H9 (cell line): ENCODE measurements around the gene SNX5. TPM values are rescaled to one million over a fixed set of nuclear protein-coding genes. Genes with fewer than 3 reads are reported as not detected.

ENCODE experiments used
- DNase-seq: peaks from one replicate; pipeline ENCODE4 v3.0.0-alpha.2; 2017
- H2AFZ ChIP-seq: one replicate; pipeline ENCODE4 v1.6.1; 2013; ENCODE audit warnings: mild to moderate bottlenecking, low read length, control low read depth, moderate library complexity
- H2AK5ac ChIP-seq: 2 replicates; pipeline ENCODE4 v1.6.1; 2013; ENCODE audit warnings: low read length, control low read depth, mixed read lengths; ENCODE audit not compliant: insufficient read length
- H2BK120ac ChIP-seq: one replicate; pipeline ENCODE4 v1.6.1; 2013; ENCODE audit warnings: low read depth, mild to moderate bottlenecking, low read length, control low read depth, inconsistent platforms; ENCODE audit not compliant: poor library complexity, severe bottlenecking
- H2BK12ac ChIP-seq: 2 replicates; pipeline ENCODE4 v1.6.1; 2013; ENCODE audit warnings: low read length, control low read depth, mixed read lengths, low read depth; ENCODE audit not compliant: insufficient read length
- H2BK15ac ChIP-seq: 2 replicates; pipeline ENCODE4 v1.6.1; 2013; ENCODE audit warnings: low read depth, low read length, control low read depth
- H2BK20ac ChIP-seq: one replicate; pipeline ENCODE4 v1.6.1; 2013; ENCODE audit warnings: low read depth, mild to moderate bottlenecking, low read length, control low read depth, inconsistent platforms; ENCODE audit not compliant: poor library complexity, severe bottlenecking
- H2BK5ac ChIP-seq: 2 replicates; pipeline ENCODE4 v1.6.1; 2013; ENCODE audit warnings: low read length, control low read depth, mixed read lengths; ENCODE audit not compliant: insufficient read length
- H3K14ac ChIP-seq: 2 replicates; pipeline ENCODE4 v1.6.1; 2013; ENCODE audit warnings: low read length, control low read depth; ENCODE audit not compliant: insufficient read depth
- H3K18ac ChIP-seq: 2 replicates; pipeline ENCODE4 v1.6.1; 2013; ENCODE audit warnings: low read depth, mild to moderate bottlenecking, mixed read lengths, low read length, control low read depth; ENCODE audit not compliant: insufficient read length
- H3K23ac ChIP-seq: 2 replicates; pipeline ENCODE4 v1.6.1; 2013; ENCODE audit warnings: low read length, control low read depth, mixed read lengths, low read depth; ENCODE audit not compliant: insufficient read length
- H3K23me2 ChIP-seq: 2 replicates; pipeline ENCODE4 v1.6.1; 2013; ENCODE audit warnings: low read depth, mild to moderate bottlenecking, mixed read lengths, low read length, control low read depth; ENCODE audit not compliant: insufficient read length, poor library complexity, severe bottlenecking
- H3K27ac ChIP-seq: 2 replicates; pipeline ENCODE4 v1.5.1; 2013; ENCODE audit warnings: low read length, control low read depth, mixed read lengths, low read depth; ENCODE audit not compliant: insufficient read length
- H3K27me3 ChIP-seq: 2 replicates; pipeline ENCODE4 v1.6.1; 2013; ENCODE audit warnings: low read length, control low read depth, inconsistent platforms; ENCODE audit not compliant: insufficient read depth
- H3K4ac ChIP-seq: 2 replicates; pipeline ENCODE4 v1.6.1; 2013; ENCODE audit warnings: low read depth, mild to moderate bottlenecking, control low read depth, inconsistent platforms, low read length, moderate library complexity
- H3K4me1 ChIP-seq: 2 replicates; pipeline ENCODE4 v1.6.1; 2013; ENCODE audit warnings: low read length, control low read depth, inconsistent platforms; ENCODE audit not compliant: insufficient read depth
- H3K4me2 ChIP-seq: 2 replicates; pipeline ENCODE4 v1.6.1; 2013; ENCODE audit warnings: low read length, control low read depth, mixed read lengths; ENCODE audit not compliant: insufficient read length, insufficient read depth
- H3K56ac ChIP-seq: 2 replicates; pipeline ENCODE4 v1.6.1; 2013; ENCODE audit warnings: low read depth, mild to moderate bottlenecking, mixed read lengths, low read length, control low read depth; ENCODE audit not compliant: insufficient read length
- H3K79me1 ChIP-seq: 2 replicates; pipeline ENCODE4 v1.6.1; 2013; ENCODE audit warnings: low read depth, mild to moderate bottlenecking, moderate library complexity, low read length, control low read depth, inconsistent platforms; ENCODE audit not compliant: insufficient read depth, poor library complexity, severe bottlenecking
- H3K79me2 ChIP-seq: 2 replicates; pipeline ENCODE4 v1.6.1; 2013; ENCODE audit warnings: low read length, control low read depth, inconsistent platforms; ENCODE audit not compliant: insufficient read depth
- H3K9ac ChIP-seq: 2 replicates; pipeline ENCODE4 v1.6.1; 2013; ENCODE audit warnings: low read length, control low read depth, mixed read lengths; ENCODE audit not compliant: insufficient read length; ENCODE audit errors: extremely low read depth
- H3K9me3 ChIP-seq: one replicate; pipeline ENCODE4 v1.6.1; 2013; ENCODE audit warnings: low read depth, low read length, inconsistent platforms; ENCODE audit not compliant: control insufficient read depth
- H3T11ph ChIP-seq: one replicate; pipeline ENCODE4 v1.6.1; 2013; ENCODE audit warnings: mild to moderate bottlenecking, low read length, control low read depth, inconsistent platforms
- H4K20me1 ChIP-seq: one replicate; pipeline ENCODE4 v1.6.1; 2013; ENCODE audit not compliant: control insufficient read depth, insufficient read length, insufficient read depth
- H4K5ac ChIP-seq: 2 replicates; pipeline ENCODE4 v1.6.1; 2013; ENCODE audit warnings: low read depth, mild to moderate bottlenecking, mixed read lengths, low read length, control low read depth; ENCODE audit not compliant: insufficient read length
- H4K8ac ChIP-seq: replicated peaks from 2 replicates; pipeline ENCODE4 v1.6.1; 2013; ENCODE audit warnings: low read length, control low read depth, mixed read lengths, low read depth; ENCODE audit not compliant: insufficient read length
- H4K91ac ChIP-seq: 2 replicates; pipeline ENCODE4 v1.6.1; 2013; ENCODE audit warnings: low read depth, mild to moderate bottlenecking, moderate library complexity, mixed read lengths, low read length, control low read depth; ENCODE audit not compliant: insufficient read length
- H3K27ac Mint-ChIP-seq, 3 experiments: 2 replicates in 2 of 3; 3 replicates in 1 of 3; pipeline ENCODE4 v1.8.0; 2020 to 2021; ENCODE audit warnings: mixed read lengths in 3 of 3, mild to moderate bottlenecking in 1 of 3, moderate library complexity in 1 of 3
- H3K27me3 Mint-ChIP-seq: 2 replicates; pipeline ENCODE4 v1.8.0; 2021; ENCODE audit warnings: low read depth, mild to moderate bottlenecking, moderate library complexity, mixed read lengths
- H3K36me3 Mint-ChIP-seq, 3 experiments: 2 replicates in 2 of 3; 3 replicates in 1 of 3; pipeline ENCODE4 v1.8.0; 2020 to 2021; ENCODE audit warnings: low read depth in 3 of 3, mixed read lengths in 3 of 3; ENCODE audit not compliant: insufficient read depth in 1 of 3
- H3K4me1 Mint-ChIP-seq, 2 experiments: 2 replicates each; pipeline ENCODE4 v1.8.0; 2020; ENCODE audit warnings: mixed read lengths in 2 of 2
- H3K4me3 Mint-ChIP-seq, 2 experiments: 2 replicates in 1 of 2; 3 replicates in 1 of 2; pipeline ENCODE4 v1.8.0; 2020 to 2021; ENCODE audit warnings: mild to moderate bottlenecking in 2 of 2, mixed read lengths in 2 of 2, moderate library complexity in 1 of 2
- H3K9me3 Mint-ChIP-seq, 2 experiments: 2 replicates in 1 of 2; 3 replicates in 1 of 2; pipeline ENCODE4 v1.8.0; 2020; ENCODE audit warnings: mild to moderate bottlenecking in 2 of 2, mixed read lengths in 2 of 2, moderate library complexity in 1 of 2
- CTCF ChIP-seq: fragments of 200-600 bp; sonication (generic); conservative IDR thresholded peaks from 3 replicates; pipeline ENCODE4 v1.8.0; 2021; ENCODE audit warnings: antibody characterized with exemption, mild to moderate bottlenecking
- WGBS: extraction: QIAGEN DNeasy Blood & Tissue Kit; methylation state at CpG from one replicate; pipeline ENCODE4 v1.1.7; 2013; ENCODE audit warnings: missing lambda C conversion rate, low lambda C conversion rate, mixed read lengths; ENCODE audit not compliant: insufficient read length; ENCODE audit errors: extremely low coverage; 5-methylcytosine and 5-hydroxymethylcytosine counted together
- total RNA-seq: library from RNA; stranded (reverse); gene quantifications from 2 replicates; pipeline ENCODE4 v1.2.1, GENCODE V29; 2021

The SNX5 gene
- total RNA-seq, 1 experiment from 2014 or later: 194 TPM

GRCh38 chr20:17919149-17919548, 49.4 kb downstream of the SNX5 start:
- Histone ChIP-seq H2BK15ac (no peak overlapping the region), H3K9ac (no peak overlapping the region), H3K23ac (no peak overlapping the region), H3K56ac (no peak overlapping the region), H4K5ac (no peak overlapping the region), H3K4me1 (no peaks in the 10 kb centered on the region), H2AFZ (no peak overlapping the region), H4K20me1 (no peaks in the 10 kb centered on the region), H3K9me3 (no peaks in the 10 kb centered on the region), H3K4ac (no peak overlapping the region), H2BK12ac (no peak overlapping the region), H3K79me1 (no peaks in the 10 kb centered on the region), H2BK120ac (no peak overlapping the region), H3K23me2 (no peaks in the 10 kb centered on the region), H3K18ac (no peak overlapping the region), H3K14ac (no peak overlapping the region), H3K4me2 (no peak overlapping the region), H2BK20ac (no peak overlapping the region), H2BK5ac (no peak overlapping the region), H3K79me2 (no peaks in the 10 kb centered on the region), H3K27ac (no peak overlapping the region), H3K27me3 (no peaks in the 10 kb centered on the region), H3T11ph (no peak overlapping the region), H4K91ac (no peak overlapping the region), H4K8ac (no peak overlapping the region), H2AK5ac (no peak overlapping the region)
- DNase-seq: no peak
- no peaks in the 10 kb centered on the region for H3K36me3 Mint-ChIP-seq
- no CpG with 5 or more reads among the region's 8 CpGs for WGBS
- no peak overlapping the region for H3K4me3 Mint-ChIP-seq
- no peaks in the 10 kb centered on the region for H3K9me3 Mint-ChIP-seq
- H3K27me3 Mint-ChIP-seq: peaks cover 2% of the 10 kb centered on the region
- peaks cover 6 to 7% of the 10 kb centered on the region in 2 experiments for H3K4me1 Mint-ChIP-seq
- no peak for TF ChIP-seq CTCF
- H3K27ac Mint-ChIP-seq: no peak overlapping the region
